A673 (cell line): Measurements from ENCODE around the gene LRRC58. TPM values are rescaled to one million over a fixed set of nuclear protein-coding genes. Genes with fewer than 3 reads are reported as not detected.

Experiments
- BruUV-seq: library from RNA; stranded (reverse); fragments of 400-500 nt; replicated peaks from 2 replicates; lab custom pipeline; 2021; lab: Mats Ljungman, UMichigan
- CTCF ChIA-PET: fragments of 300-600 bp; sonication (Branson Sonifier 250); formaldehyde crosslinking; loops from one replicate; lab custom pipeline; 2022; ENCODE audit warnings: antibody characterized with exemption; lab: Charles Lee
- POLR2A ChIA-PET: fragments of 300-600 bp; sonication (Branson Sonifier 250); formaldehyde crosslinking; loops from one replicate; lab custom pipeline; 2022; ENCODE audit warnings: antibody characterized with exemption; ENCODE audit not compliant: low non-redundant PET; lab: Charles Lee
- DNase-seq: peaks from one replicate; pipeline ENCODE4 v3.0.0-alpha.2; 2015; ENCODE audit warnings: low spot score
- H3K27ac ChIP-seq: fragments of 200-600 bp; sonication (generic); 2 replicates; pipeline ENCODE4 v1.5.1; 2016; ENCODE audit warnings: mixed run types, low read depth, mild to moderate bottlenecking, mixed read lengths, antibody characterized with exemption, low read length; ENCODE audit not compliant: poor library complexity, severe bottlenecking
- H3K27me3 ChIP-seq: fragments of 200-600 bp; sonication (generic); replicated peaks from 2 replicates; pipeline ENCODE4 v1.6.1; 2017; ENCODE audit warnings: mixed run types, low read depth, mild to moderate bottlenecking, mixed read lengths, antibody characterized with exemption, low read length; ENCODE audit not compliant: insufficient read depth, poor library complexity
- H3K36me3 ChIP-seq: fragments of 200-600 bp; sonication (generic); 2 replicates; pipeline ENCODE4 v1.6.1; 2016; ENCODE audit warnings: mixed run types, mild to moderate bottlenecking, mixed read lengths, antibody characterized with exemption, low read length; ENCODE audit not compliant: insufficient read depth, poor library complexity, severe bottlenecking
- H3K4me1 ChIP-seq: fragments of 200-600 bp; sonication (generic); 2 replicates; pipeline ENCODE4 v1.6.1; 2017; ENCODE audit warnings: mixed run types, mild to moderate bottlenecking, mixed read lengths, antibody characterized with exemption, low read length; ENCODE audit not compliant: insufficient read depth, poor library complexity, severe bottlenecking
- H3K4me3 ChIP-seq: fragments of 200-600 bp; sonication (generic); 2 replicates; pipeline ENCODE4 v1.5.1; 2016; ENCODE audit warnings: low read depth, mixed run types, mild to moderate bottlenecking, mixed read lengths, low read length; ENCODE audit not compliant: poor library complexity, severe bottlenecking
- H3K9me3 ChIP-seq: fragments of 200-600 bp; sonication (generic); 2 replicates; pipeline ENCODE4 v1.6.1; 2016; ENCODE audit warnings: mixed run types, low read depth, mild to moderate bottlenecking, mixed read lengths, antibody characterized with exemption, low read length; ENCODE audit not compliant: poor library complexity, severe bottlenecking
- EZH2 ChIP-seq: fragments of 200-600 bp; sonication (generic); IDR thresholded peaks from 2 replicates; pipeline ENCODE4 v1.6.1; 2017; ENCODE audit warnings: borderline replicate concordance, low read depth, mild to moderate bottlenecking, mixed read lengths, antibody characterized with exemption, low read length; ENCODE audit not compliant: poor library complexity, severe bottlenecking
- intact Hi-C: fragments of 100-400 bp; cut with micrococcal nuclease; formaldehyde crosslinking; loops from one replicate; pipeline ENCODE4 v1.10.0; 2022; ENCODE audit not compliant: unreplicated experiment
- total RNA-seq: library from RNA; stranded (reverse); gene quantifications from 2 replicates; pipeline ENCODE4 v1.2.3, GENCODE V29; 2021
- TF ChIP-seq, protein P1 (sequence below): fragments of 300-800, 200-600 bp; sonication (generic); conservative IDR thresholded peaks from 2 replicates; pipeline ENCODE4 v1.5.1; 2017; ENCODE audit warnings: low read depth, mild to moderate bottlenecking, antibody characterized with exemption, low read length, moderate library complexity, mixed read lengths

The LRRC58 gene
- total RNA-seq, 1 experiment from 2014 or later, result 34.1 TPM

DNA sequence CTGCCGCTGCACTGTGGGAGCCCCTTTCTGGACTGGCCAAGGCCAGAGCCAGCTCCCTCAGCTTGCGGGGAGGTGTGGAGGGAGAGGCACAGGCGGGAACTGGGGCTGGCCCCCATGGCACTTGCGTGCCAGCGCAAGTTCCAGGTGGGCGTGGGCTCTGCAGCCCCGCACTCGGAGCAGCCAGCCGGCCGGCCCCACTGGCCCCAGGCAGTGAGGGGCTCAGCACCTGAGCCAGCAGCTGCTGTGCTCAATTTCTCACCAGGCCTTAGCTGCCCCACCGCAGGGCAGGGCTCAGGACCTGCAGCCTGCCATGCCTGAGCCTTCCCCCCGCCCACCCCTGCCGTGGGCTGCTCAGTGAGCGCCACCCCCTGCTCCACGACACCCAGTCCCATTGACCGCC lies 59.5 kb downstream of the LRRC58 start:
- Histone ChIP-seq H3K9me3 (peaks cover 6% of the 10 kb centered on the region), H3K4me3 (no peak overlapping the region), H3K27me3 (no peaks in the 10 kb centered on the region), H3K4me1 (no peaks in the 10 kb centered on the region), H3K36me3 (no peaks in the 10 kb centered on the region), H3K27ac (no peak overlapping the region)
- intact Hi-C loops, result no loop called here
- CTCF ChIA-PET, result no interaction called here
- no peak for DNase-seq
- BruUV-seq, result no TSS peak
- POLR2A ChIA-PET, result no interaction called here
- no peak for TF ChIP-seq EZH2
- TF ChIP-seq, protein P1, sequence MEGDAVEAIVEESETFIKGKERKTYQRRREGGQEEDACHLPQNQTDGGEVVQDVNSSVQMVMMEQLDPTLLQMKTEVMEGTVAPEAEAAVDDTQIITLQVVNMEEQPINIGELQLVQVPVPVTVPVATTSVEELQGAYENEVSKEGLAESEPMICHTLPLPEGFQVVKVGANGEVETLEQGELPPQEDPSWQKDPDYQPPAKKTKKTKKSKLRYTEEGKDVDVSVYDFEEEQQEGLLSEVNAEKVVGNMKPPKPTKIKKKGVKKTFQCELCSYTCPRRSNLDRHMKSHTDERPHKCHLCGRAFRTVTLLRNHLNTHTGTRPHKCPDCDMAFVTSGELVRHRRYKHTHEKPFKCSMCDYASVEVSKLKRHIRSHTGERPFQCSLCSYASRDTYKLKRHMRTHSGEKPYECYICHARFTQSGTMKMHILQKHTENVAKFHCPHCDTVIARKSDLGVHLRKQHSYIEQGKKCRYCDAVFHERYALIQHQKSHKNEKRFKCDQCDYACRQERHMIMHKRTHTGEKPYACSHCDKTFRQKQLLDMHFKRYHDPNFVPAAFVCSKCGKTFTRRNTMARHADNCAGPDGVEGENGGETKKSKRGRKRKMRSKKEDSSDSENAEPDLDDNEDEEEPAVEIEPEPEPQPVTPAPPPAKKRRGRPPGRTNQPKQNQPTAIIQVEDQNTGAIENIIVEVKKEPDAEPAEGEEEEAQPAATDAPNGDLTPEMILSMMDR, result no peak

GRCh38 chr3:120286465-120286864 lies 62.7 kb downstream of the LRRC58 start:
- TF ChIP-seq EZH2, result no peak
- TF ChIP-seq, protein P1, result no peak
- H3K4me1 ChIP-seq, result no peaks in the 10 kb centered on the region
- H3K36me3 ChIP-seq, result no peaks in the 10 kb centered on the region
- H3K27me3 ChIP-seq, result peaks cover 3% of the 10 kb centered on the region
- CTCF ChIA-PET, result no interaction called here
- no peak overlapping the region for H3K4me3 ChIP-seq
- H3K27ac ChIP-seq, result no peak overlapping the region
- POLR2A ChIA-PET, result no interaction called here
- intact Hi-C loops, result no loop called here
- BruUV-seq, result no TSS peak
- H3K9me3 ChIP-seq, result no peaks in the 10 kb centered on the region
- no peak for DNase-seq

DNA sequence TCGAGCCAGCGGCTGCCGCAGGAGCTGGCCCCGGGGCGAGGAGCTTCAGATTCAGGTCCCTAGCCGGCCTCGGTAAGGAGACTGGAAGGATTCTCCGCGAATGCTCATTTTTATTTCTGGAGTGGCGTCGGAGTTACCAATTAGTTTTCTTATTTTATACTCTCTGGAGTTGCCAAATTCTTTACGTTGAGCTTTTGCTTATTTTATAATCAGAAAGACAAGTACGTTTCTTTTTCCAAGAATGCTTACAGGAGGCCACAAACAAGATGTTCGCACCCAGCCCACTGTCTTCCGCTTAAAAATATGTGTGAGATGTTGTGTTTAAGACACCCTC lies 63.7 kb downstream of the LRRC58 start:
- ChIA-PET CTCF (no interaction called here), POLR2A (no interaction called here)
- peaks cover 3% of the 10 kb centered on the region for H3K27me3 ChIP-seq
- peak overlapping the region; percentile 47 for H3K4me3 ChIP-seq
- BruUV-seq, result no TSS peak
- intact Hi-C loops, result no loop called here
- no peaks in the 10 kb centered on the region for H3K9me3 ChIP-seq
- H3K36me3 ChIP-seq, result no peaks in the 10 kb centered on the region
- H3K4me1 ChIP-seq, result no peaks in the 10 kb centered on the region
- H3K27ac ChIP-seq, result no peak overlapping the region
- no peak for DNase-seq
- TF ChIP-seq, protein P1, result no peak
